HUES64 (cell line): ENCODE measurements around the gene HOXB13.

ENCODE experiments used
- H3K27ac ChIP-seq: 2 replicates; pipeline ENCODE4 v1.7.0; 2013; ENCODE audit warnings: low read depth, low read length, inconsistent platforms
- H3K27me3 ChIP-seq: 2 replicates; pipeline ENCODE4 v1.6.1; 2013; ENCODE audit warnings: mild to moderate bottlenecking, low read length; ENCODE audit not compliant: insufficient read depth
- H3K36me3 ChIP-seq: 2 replicates; pipeline ENCODE4 v1.6.1; 2013; ENCODE audit warnings: mild to moderate bottlenecking, low read length; ENCODE audit not compliant: insufficient read depth
- H3K4me1 ChIP-seq: 2 replicates; pipeline ENCODE4 v1.6.1; 2013; ENCODE audit warnings: mild to moderate bottlenecking, low read length, moderate library complexity; ENCODE audit not compliant: insufficient read depth
- H3K4me3 ChIP-seq: 2 replicates; pipeline ENCODE4 v1.5.1; 2013; ENCODE audit warnings: mild to moderate bottlenecking, low read length, moderate library complexity
- H3K9ac ChIP-seq: 2 replicates; pipeline ENCODE4 v1.6.1; 2013; ENCODE audit warnings: mild to moderate bottlenecking, low read depth, low read length
- H3K9me3 ChIP-seq: 2 replicates; pipeline ENCODE4 v1.6.1; 2013; ENCODE audit warnings: low read depth, low read length; ENCODE audit not compliant: insufficient read depth
- WGBS: fragments of 150-250, 120-280 bp; methylation state at CpG from one replicate; pipeline ENCODE4 v1.1.7; 2013; ENCODE audit warnings: missing lambda C conversion rate; 5-methylcytosine and 5-hydroxymethylcytosine counted together

Gene HOXB13

GRCh38 chr17:48733632-48734328, 5.2 kb upstream of the HOXB13 start:
- Histone ChIP-seq H3K27ac (no peak overlapping the region), H3K27me3 (peaks cover 100% of the 10 kb centered on the region), H3K9me3 (no peaks in the 10 kb centered on the region; the same call in 1 of the 2 replicates), H3K4me1 (peaks cover 3% of the 10 kb centered on the region; the same call in 1 of the 2 replicates), H3K9ac (no peak overlapping the region), H3K36me3 (no peaks in the 10 kb centered on the region), H3K4me3 (no peak overlapping the region)
- 7% methylated on average over 22 of the region's 22 CpGs for WGBS

DNA sequence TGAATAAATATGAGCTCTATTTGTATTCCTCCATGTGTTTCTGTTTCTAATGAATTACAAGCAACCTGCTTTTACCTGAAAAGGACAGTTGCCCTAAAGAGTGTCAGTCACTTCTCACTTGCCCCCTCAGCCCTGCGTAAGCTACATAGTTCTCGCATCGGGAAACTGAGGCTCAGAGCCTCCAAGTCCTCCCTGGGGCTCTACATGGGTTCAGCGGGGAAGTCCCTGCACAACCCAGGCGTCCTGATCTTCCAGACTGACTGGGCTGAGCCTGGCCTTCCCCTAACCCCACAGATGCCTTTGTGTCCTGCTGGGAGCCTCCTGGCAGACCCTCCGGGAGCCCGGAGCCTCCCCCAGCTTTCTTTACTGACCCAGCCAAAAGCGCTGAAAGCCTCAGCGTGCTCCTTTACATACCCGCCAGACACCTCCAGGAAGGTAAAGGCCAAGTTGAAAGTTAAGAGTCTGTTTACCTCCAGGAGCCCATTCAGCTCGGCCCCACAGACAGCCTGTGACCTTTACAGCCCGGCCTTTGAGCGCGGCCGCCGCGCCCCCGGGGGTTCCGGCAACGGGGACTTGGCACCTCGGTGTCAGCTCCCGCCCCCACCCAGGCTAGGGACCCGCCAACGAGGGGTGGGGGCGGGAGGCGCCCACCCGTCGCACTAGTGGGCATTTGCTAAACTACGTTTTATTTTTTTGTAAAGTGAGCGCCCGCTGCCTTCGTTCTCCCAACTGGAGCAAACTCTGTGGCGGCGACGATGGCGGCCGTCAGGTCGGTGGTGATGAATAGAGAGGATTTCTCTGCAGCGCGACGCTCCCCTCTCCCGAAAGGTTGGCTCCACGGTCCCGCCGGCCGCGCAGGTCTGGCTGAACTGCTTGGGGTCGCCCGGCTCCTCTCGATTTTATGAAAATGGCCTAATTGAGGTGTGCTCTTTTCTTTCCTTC, 4.4 kb upstream of the HOXB13 start:
- Histone ChIP-seq H3K27me3 (peaks cover 100% of the 10 kb centered on the region), H3K4me1 (no peaks in the 10 kb centered on the region), H3K9me3 (no peaks in the 10 kb centered on the region; the same call in 1 of the 2 replicates), H3K9ac (no peak overlapping the region), H3K4me3 (no peak overlapping the region), H3K36me3 (no peaks in the 10 kb centered on the region), H3K27ac (no peak overlapping the region)
- under 1% methylated on average over 50 of the region's 50 CpGs for WGBS

GRCh38 chr17:48731355-48731754, 2.8 kb upstream of the HOXB13 start:
- Histone ChIP-seq H3K9ac (no peak overlapping the region), H3K4me3 (no peak overlapping the region), H3K27ac (no peak overlapping the region), H3K4me1 (no peaks in the 10 kb centered on the region), H3K9me3 (no peaks in the 10 kb centered on the region; the same call in 1 of the 2 replicates), H3K36me3 (no peaks in the 10 kb centered on the region), H3K27me3 (peaks cover 100% of the 10 kb centered on the region)

DNA sequence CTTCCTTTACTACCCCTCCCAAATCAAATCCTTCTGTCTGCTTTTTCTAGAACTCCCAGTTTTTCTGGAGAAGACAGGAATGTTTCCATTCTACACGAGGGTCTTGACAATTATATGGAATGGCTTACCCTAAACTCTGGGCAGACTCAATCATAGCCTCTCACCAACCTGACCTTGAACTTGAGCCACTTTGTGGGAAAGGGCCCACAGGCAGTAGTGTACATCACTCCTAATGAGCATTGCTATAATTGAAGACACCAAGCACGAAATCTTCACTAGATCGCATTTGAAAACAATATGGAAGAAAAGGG, 1.6 kb upstream of the HOXB13 start:
- no peak overlapping the region for H3K27ac ChIP-seq
- peaks cover 100% of the 10 kb centered on the region for H3K27me3 ChIP-seq
- no peak overlapping the region for H3K9ac ChIP-seq
- no peaks in the 10 kb centered on the region; the same call in 1 of the 2 replicates for H3K9me3 ChIP-seq
- H3K4me1 ChIP-seq: no peaks in the 10 kb centered on the region
- H3K4me3 ChIP-seq: no peak overlapping the region
- no peaks in the 10 kb centered on the region for H3K36me3 ChIP-seq
- WGBS: 52% methylated on average over 3 of the region's 3 CpGs

DNA sequence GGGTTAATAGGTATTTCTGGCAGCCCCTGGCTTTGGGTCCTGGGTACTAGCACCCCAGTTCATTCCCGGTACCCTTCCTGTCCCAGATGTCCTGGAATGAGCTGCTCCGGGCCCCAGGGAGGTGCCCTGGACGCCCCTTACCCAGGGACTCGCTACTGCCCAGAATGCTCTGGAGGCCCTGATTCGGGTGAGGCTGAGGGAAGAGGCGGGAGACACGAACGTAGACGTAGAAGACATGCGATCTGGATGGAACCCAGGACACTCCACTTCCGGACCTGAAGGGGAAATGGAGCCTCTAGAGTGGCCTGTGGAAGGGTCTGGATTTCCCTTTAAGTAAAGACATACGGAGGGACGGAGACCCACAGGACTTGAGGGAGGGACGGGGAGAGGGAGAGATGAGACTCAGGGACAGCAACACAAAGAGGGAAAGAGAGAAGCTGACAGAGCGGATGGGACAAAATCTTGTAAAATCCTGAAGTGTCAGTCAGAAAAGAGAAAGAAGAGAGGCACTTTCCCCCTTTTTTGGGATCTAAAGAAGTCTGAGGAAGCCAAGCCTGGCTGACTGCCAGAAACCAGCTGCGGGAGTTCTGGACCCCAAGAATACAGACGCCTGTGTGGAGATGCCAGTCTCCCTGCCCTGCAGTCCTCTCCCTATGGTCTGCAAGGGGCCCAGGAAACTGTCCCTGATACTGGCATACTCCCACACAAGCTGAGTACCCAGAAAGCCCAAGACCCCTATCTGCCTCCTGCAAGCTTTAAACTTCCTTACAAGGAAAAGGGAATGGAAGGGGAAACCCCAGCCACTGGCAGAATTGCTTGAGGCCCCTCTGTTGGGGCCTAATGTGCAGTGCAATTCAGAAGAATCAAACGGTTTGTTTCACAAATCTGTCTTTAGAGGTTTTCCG, 1.0 kb upstream of the HOXB13 start:
- Histone ChIP-seq H3K27me3 (peaks cover 100% of the 10 kb centered on the region), H3K36me3 (no peaks in the 10 kb centered on the region), H3K4me3 (no peak overlapping the region)

DNA sequence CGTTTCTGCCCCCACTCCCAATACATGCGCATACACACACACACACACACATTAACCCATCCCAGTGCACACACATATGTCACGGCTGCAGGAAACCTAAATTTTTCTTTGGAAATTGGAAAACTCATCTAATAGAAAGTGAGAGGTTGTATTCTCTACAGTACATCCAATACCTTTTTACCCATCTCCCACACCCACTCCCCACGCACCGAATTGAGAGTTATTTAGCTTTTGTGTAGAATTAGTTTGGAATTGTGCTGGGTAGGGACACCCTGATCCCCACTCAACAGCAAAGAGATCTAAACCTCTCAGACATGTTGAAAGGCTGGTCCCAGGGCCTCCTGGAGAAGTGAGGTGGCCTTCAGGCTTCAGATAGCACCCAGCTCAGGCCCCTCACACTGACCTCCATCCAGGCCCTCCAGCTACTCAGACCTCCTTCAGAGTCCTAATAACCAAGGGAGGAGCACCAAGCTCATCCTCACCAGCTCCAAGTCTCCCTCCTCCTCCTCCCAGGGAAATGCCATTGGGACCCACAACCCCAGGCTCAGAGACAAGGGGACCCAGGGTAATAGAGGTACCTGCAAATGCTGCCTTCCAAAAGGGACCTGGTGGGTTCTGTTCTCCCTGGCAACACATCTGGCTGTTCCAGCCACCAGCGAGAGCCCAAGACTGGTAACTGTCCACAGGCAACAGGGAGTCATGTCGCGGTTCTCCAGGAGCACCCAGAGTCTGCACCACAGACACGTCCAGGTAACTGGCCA, 955 bp downstream of the HOXB13 start:
- no peak overlapping the region for H3K27ac ChIP-seq
- H3K9me3 ChIP-seq: no peaks in the 10 kb centered on the region
- H3K27me3 ChIP-seq: peaks cover 100% of the 10 kb centered on the region
- H3K36me3 ChIP-seq: no peaks in the 10 kb centered on the region
- WGBS: 50% methylated on average over 7 of the region's 9 CpGs
- no peak overlapping the region for H3K4me3 ChIP-seq
- H3K4me1 ChIP-seq: no peaks in the 10 kb centered on the region
- H3K9ac ChIP-seq: no peak overlapping the region

More for the DNA sequence above, 1.0 kb upstream of the HOXB13 start:
- Histone ChIP-seq H3K4me1 (no peaks in the 10 kb centered on the region), H3K27ac (no peak overlapping the region), H3K9ac (no peak overlapping the region), H3K9me3 (no peaks in the 10 kb centered on the region)
- WGBS: 8% methylated on average over 19 of the region's 19 CpGs

- 54% methylated on average over 20 of the region's 20 CpGs for WGBS
- peaks cover 100% of the 10 kb centered on the region for H3K27me3 ChIP-seq
- no peaks in the 10 kb centered on the region for H3K36me3 ChIP-seq
- H3K27ac ChIP-seq: no peak overlapping the region
- no peaks in the 10 kb centered on the region; the same call in 1 of the 2 replicates for H3K4me1 ChIP-seq
- H3K9me3 ChIP-seq: no peaks in the 10 kb centered on the region
- no peak overlapping the region for H3K4me3 ChIP-seq
- no peak overlapping the region for H3K9ac ChIP-seq
Observed at GRCh38 chr17:48726916-48727286, 1.6 kb downstream of the HOXB13 start.

- Histone ChIP-seq H3K36me3 (no peaks in the 10 kb centered on the region), H3K27ac (no peak overlapping the region), H3K27me3 (peaks cover 100% of the 10 kb centered on the region), H3K4me1 (no peaks in the 10 kb centered on the region; the same call in 1 of the 2 replicates), H3K9me3 (no peaks in the 10 kb centered on the region), H3K9ac (no peak overlapping the region), H3K4me3 (no peak overlapping the region)
- 63% methylated on average over 16 of the region's 20 CpGs for WGBS
Observed at GRCh38 chr17:48726114-48726915, 2.2 kb downstream of the HOXB13 start.

- no peak overlapping the region for H3K27ac ChIP-seq
- no peaks in the 10 kb centered on the region for H3K9me3 ChIP-seq
- H3K4me3 ChIP-seq: no peak overlapping the region
- peaks cover 100% of the 10 kb centered on the region for H3K27me3 ChIP-seq
- peaks cover 4% of the 10 kb centered on the region; the same call in 1 of the 2 replicates for H3K4me1 ChIP-seq
- WGBS: 14% methylated on average over 37 of the region's 38 CpGs
- no peaks in the 10 kb centered on the region for H3K36me3 ChIP-seq
- no peak overlapping the region for H3K9ac ChIP-seq
Observed at GRCh38 chr17:48725288-48726064, 3.1 kb downstream of the HOXB13 start.
